RPMI7951 (cell line): ENCODE measurements around the gene CACNA2D4. TPM values are rescaled to one million over a fixed set of nuclear protein-coding genes. Genes with fewer than 3 reads are reported as not detected.

Experiments
- DNase-seq: peaks from one replicate; pipeline ENCODE4 v3.0.0-alpha.2; 2012; ENCODE audit warnings: low read depth
- total RNA-seq: library from RNA; depleted of rRNA; stranded (reverse); fragments of >200 nt; shearing (Covaris generic); gene quantifications from 2 replicates; pipeline ENCODE4 v1.2.3, GENCODE V29; 2014

The CACNA2D4 gene
- total RNA-seq, 1 experiment from 2014 or later: 0.24 TPM

- DNase-seq: no peak
These were observed 31.9 kb downstream of the CACNA2D4 start for GRCh38 chr12:1886396-1887008.

- DNase-seq: no peak
These were observed 32.7 kb downstream of the CACNA2D4 start for GRCh38 chr12:1885599-1886245.

GRCh38 chr12:1885082-1885596 lies 33.3 kb downstream of the CACNA2D4 start:
- no peak for DNase-seq

- DNase-seq: no peak
These were observed 33.8 kb downstream of the CACNA2D4 start for GRCh38 chr12:1884651-1885050.

- no peak for DNase-seq
These were observed 34.9 kb downstream of the CACNA2D4 start for GRCh38 chr12:1883513-1883912.

GRCh38 chr12:1882850-1883470 lies 35.5 kb downstream of the CACNA2D4 start:
- DNase-seq: no peak

DNA sequence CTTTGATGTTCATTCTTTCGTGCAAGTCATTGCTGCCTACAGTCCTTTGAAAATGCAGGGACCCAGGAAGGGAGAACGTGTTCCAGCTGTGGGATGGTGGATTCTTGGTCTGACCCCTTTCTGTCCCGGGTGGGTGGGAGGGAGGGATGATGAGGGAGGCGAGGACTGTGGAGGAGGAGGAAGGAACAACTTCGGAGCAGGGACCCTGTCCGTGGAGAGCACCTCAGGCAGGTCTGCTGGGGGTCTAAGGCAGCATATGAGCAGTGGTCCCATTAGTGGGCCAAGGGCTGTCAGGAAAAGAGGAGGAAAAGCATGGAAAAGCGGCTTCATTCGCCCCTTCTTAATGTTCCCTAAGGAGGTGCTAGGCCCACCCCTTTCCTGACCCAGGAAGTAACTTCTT lies 36.0 kb downstream of the CACNA2D4 start:
- no peak for DNase-seq

DNA sequence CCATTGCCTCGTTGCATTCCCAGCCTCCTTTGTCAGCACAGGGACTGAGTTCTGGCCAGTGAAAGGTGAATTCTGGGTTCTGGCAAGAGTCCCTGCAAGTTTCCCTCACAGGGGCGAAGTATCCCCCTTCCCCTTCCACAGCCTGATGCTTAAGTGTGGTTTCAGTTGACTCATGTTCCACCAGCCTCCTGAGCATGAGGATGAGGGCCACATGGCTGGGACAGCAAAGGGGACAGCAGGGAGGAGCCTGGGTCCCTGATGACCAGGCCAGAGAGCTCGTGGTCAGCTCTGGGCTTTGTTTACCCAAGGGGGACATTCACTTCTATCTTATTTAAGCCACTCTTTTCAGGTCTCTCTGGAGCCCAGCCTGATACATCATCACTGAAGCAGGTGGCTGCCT lies 36.5 kb downstream of the CACNA2D4 start:
- no peak for DNase-seq

DNA sequence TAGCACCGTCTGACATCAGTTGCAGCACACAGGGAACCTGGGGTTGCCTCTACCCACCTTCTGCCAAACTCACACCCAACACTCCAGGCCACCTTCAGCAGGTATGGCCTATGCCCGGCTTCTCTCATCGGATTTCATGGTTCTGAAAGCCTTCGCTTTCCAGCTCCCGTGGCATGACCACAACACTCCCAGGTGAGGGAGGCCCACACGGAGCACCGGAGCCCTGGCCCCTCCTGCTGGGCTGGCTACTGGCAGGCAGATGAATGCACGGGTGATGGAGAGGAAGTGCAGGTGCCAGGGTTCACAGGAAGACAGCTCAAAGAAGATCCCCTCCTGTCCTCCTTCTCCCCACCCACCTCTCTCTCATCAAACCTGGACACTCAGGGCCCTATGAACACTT lies 37.2 kb downstream of the CACNA2D4 start:
- no peak for DNase-seq

- DNase-seq: no peak
These were observed 37.6 kb downstream of the CACNA2D4 start for GRCh38 chr12:1880876-1881275.

DNA sequence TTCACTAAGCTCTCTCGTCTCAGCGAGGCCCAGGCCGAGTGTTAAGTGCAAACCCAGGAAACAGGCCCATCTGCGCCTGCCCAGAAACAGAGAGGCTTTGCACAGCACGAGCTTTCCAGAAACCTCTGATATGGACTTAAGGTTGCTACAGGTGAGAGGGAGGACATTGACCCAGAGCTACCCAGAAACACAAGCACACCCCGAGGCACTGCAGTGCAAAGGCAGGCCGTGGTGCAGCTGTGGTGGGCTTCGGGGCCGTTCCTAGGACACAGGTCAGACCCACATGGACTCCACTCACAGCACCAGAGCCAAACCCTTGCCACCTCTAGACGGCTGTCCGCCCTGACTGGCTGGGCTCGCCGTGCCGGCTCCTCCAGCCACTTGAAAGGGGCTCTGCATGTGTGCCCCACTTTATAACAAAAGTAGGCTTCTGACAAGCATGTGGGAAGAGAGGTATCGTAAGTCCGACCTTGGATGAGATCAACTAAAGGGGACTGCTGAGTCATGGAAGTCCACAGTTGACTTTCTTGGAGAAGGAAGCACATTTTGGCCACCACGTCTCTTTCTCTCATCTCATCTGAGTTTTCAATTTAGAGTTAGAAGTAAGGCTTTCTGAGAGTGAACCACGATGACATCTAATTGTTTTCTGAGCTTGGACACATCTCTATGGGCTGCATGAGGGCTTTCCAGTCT lies 38.2 kb downstream of the CACNA2D4 start:
- DNase-seq: no peak

GRCh38 chr12:1879633-1880032 lies 38.8 kb downstream of the CACNA2D4 start:
- DNase-seq: no peak

DNA sequence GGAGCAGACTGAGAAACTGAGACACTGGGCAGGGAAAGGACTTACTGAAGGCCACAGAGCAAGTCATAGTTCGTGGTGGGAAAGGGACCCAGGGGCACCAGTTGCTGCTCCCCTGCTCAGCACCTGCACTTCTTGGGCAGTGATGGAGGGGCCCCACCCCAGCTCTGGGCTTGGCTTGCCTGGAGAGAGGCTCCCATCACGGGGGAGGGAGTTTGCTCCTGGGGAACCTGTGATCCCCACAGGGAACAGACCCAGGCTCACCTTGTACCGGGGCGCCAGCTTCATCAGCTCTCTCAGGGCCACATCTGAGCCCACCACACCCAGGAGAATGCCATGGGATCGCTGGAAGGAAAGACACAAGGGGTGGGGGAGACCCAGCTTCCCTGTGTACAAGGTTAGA lies 39.8 kb downstream of the CACNA2D4 start:
- no peak for DNase-seq

- no peak for DNase-seq
These were observed 40.2 kb downstream of the CACNA2D4 start for GRCh38 chr12:1878214-1878613.

GRCh38 chr12:1877169-1877878 lies 41.1 kb downstream of the CACNA2D4 start:
- DNase-seq: no peak

DNA sequence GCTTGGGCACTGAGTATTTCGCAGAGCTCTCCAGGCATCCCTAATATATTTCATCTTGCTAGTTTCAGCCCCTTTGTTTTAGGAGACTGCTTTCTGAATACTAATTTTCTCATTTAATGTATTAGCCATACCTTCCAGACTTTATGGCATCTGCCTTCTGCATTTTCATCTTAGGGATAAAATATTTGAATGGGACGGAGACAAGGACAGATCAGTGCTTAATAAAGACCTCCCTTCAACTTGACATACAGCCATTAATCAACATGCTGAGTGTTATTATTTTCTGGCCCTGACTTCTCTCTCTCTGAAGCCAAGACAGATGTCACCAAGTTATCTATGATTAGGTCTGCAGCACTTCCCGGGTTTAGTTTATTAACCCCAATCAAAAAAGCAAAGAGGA lies 42.4 kb downstream of the CACNA2D4 start:
- no peak for DNase-seq

GRCh38 chr12:1875608-1876007 lies 42.8 kb downstream of the CACNA2D4 start:
- DNase-seq: no peak

DNA sequence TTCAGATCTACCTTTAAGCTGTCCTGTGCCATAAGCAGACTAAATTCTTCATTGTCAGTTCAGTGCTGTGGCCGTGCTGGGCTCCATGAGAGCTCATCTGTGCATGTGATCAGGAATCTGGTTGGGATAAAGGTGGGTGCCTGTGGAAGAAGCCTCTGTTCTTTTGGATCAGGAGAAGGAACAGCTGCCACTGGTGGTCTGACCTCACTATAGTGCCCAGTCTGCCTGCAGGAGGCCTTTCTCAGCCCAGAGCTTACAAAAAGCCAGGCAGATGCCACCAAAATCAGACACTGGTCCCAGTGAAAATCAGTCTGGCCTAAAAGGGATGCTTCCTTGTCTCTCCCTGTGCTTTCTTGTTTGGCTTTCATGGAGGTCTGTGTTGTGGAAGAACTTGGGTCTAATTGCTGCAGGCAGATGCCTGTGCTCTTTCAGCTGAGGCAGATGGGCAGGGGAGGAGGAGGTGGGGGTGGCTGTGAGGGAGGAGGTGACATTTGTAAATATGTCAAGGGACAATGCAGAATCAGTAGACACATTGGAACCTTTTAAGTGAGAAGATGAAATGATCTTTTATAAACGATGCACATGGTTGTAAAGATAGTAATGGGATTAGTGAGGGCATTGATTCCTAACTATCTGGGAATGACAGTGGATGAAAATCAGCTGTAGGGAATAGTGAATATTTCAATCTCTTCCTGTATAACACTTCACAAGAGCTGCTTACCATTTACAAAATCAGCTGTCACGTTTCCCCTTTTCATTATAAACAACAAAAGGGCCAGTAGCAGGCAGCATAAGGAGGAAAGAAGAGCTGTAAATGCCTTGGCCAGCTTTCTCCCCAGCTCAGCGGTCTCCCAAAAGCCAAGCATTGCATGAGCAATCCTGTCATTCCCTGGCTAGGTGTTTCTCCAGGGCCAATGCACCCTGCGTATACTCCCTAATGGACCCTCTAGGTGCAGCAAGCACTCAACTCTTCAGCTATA lies 44.6 kb downstream of the CACNA2D4 start:
- DNase-seq: no peak

DNA sequence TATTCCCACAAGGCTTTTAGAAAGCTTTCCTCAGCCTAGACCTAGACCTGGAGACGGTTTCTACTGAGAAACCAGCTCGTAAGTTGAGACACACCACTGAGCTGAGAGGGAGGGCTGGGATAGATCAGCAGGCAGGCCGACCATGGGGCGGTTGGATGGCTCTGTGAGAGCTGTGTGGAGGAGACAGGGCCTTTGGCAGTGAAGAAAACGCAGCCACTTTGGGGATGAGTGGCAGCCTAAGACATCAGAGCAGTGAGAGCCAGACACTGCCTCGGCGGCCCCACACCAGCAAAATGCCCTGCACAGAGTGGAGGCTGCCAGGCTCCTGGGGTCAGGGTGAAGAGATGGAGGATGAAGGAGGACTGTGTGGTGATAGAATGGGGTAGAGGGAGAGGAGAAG lies 46.0 kb downstream of the CACNA2D4 start:
- no peak for DNase-seq

DNA sequence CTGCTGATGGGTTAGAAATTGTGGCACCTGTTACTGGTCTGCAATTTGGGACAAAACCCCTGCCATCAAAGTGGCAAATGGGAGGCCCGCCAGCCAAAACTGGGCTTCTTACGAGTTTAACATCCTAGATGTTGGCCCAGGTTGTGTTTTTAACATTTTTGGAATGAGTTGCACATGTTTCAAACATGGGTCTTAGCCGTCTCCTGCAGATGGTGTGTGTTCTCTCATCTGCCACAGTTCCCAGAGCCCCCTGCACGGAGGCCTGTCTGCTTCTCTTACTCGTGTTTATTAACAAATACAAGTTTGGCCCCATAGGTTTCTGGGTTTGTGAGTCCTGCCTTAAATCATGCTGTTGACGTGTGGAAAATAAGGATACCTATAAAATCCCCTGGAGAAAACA lies 46.5 kb downstream of the CACNA2D4 start:
- no peak for DNase-seq
